HepG2 (cell line): ENCODE data around the gene OGFR. TPM values are rescaled to one million over a fixed set of nuclear protein-coding genes. Genes with fewer than 3 reads are reported as not detected.

Source experiments
- AHR ChIP-seq: IDR thresholded peaks from 2 replicates; pipeline ENCODE4 v1.6.1; 2018; ENCODE audit warnings: missing genetic modification reagents, missing compliant biosample characterization
- ARID2 ChIP-seq: sonication (generic); formaldehyde crosslinking; IDR thresholded peaks from 2 replicates; pipeline ENCODE4 v1.8.1; 2022; ENCODE audit warnings: mild to moderate bottlenecking, missing genetic modification reagents, borderline replicate concordance
- DMAP1 ChIP-seq: IDR thresholded peaks from 2 replicates; pipeline ENCODE4 v1.6.1; 2016
- HNRNPL ChIP-seq: fragments of 200-400 bp; formaldehyde crosslinking; IDR thresholded peaks from 2 replicates; pipeline ENCODE4 v1.6.1; 2017; ENCODE audit warnings: mild to moderate bottlenecking, low read depth, low read length
- IRF1 ChIP-seq: sonication (generic); formaldehyde crosslinking; IDR thresholded peaks from 2 replicates; pipeline ENCODE4 v1.4.0; 2020; ENCODE audit warnings: low read depth, mild to moderate bottlenecking, missing genetic modification reagents
- JDP2 ChIP-seq: sonication (generic); formaldehyde crosslinking; IDR thresholded peaks from 2 replicates; pipeline ENCODE4 v1.8.1; 2022; ENCODE audit warnings: missing genetic modification reagents, borderline replicate concordance
- SAFB2 ChIP-seq: sonication (generic); formaldehyde crosslinking; IDR thresholded peaks from 2 replicates; pipeline ENCODE4 v1.5.1; 2020; ENCODE audit warnings: missing genetic modification reagents, low read depth, mild to moderate bottlenecking, borderline replicate concordance
- TAF15 ChIP-seq: fragments of 200-400 bp; formaldehyde crosslinking; IDR thresholded peaks from one replicate; pipeline ENCODE4 v1.6.1; 2018; ENCODE audit warnings: mild to moderate bottlenecking, low read depth, low read length; ENCODE audit not compliant: poor library complexity, severe bottlenecking
- THRA ChIP-seq: sonication (generic); formaldehyde crosslinking; IDR thresholded peaks from 2 replicates; pipeline ENCODE4 v1.4.0; 2020; ENCODE audit warnings: missing genetic modification reagents, borderline replicate concordance
- TRAFD1 ChIP-seq: sonication (generic); formaldehyde crosslinking; IDR thresholded peaks from 2 replicates; pipeline ENCODE4 v1.5.1; 2020; ENCODE audit warnings: missing genetic modification reagents, mild to moderate bottlenecking, borderline replicate concordance
- ZBTB14 ChIP-seq: sonication (generic); formaldehyde crosslinking; IDR thresholded peaks from 2 replicates; pipeline ENCODE4 v1.4.0; 2020; ENCODE audit warnings: missing genetic modification reagents
- ZBTB44 ChIP-seq: sonication (generic); formaldehyde crosslinking; IDR thresholded peaks from 2 replicates; pipeline ENCODE4 v1.4.0; 2020; ENCODE audit warnings: missing genetic modification reagents
- ZFP91 ChIP-seq: sonication (generic); formaldehyde crosslinking; IDR thresholded peaks from 2 replicates; pipeline ENCODE4 v1.9.0; 2022; ENCODE audit warnings: missing genetic modification reagents, mild to moderate bottlenecking, borderline replicate concordance
- ZNF597 ChIP-seq: sonication (generic); formaldehyde crosslinking; IDR thresholded peaks from 2 replicates; pipeline ENCODE4 v1.5.0; 2020; ENCODE audit warnings: missing genetic modification reagents
- ZNF740 ChIP-seq: sonication (generic); formaldehyde crosslinking; IDR thresholded peaks from 2 replicates; pipeline ENCODE4 v1.4.0; 2020; ENCODE audit warnings: missing genetic modification reagents
- ZNF749 ChIP-seq: sonication (generic); formaldehyde crosslinking; IDR thresholded peaks from 2 replicates; pipeline ENCODE4 v1.8.0; 2022; ENCODE audit warnings: mild to moderate bottlenecking, missing genetic modification reagents, moderate library complexity, borderline replicate concordance
- ZNF766 ChIP-seq: sonication (generic); formaldehyde crosslinking; IDR thresholded peaks from 2 replicates; pipeline ENCODE4 v1.5.0; 2020; ENCODE audit warnings: missing genetic modification reagents, borderline replicate concordance
- polyA plus RNA-seq, 8 experiments: library from polyadenylated mRNA; depleted of rRNA in 3 of 8; stranded (reverse) in 7 of 8; unstranded in 1 of 8; fragments of >200 nt; fragmentation: Illumina TruSeq in 4 of 8; extraction: Trizol in 4 of 8; gene quantifications; 2 replicates each; pipeline versions ENCODE4 v1.2.1 to v1.2.3, GENCODE V29; 2011 to 2016; ENCODE audit warnings: low read depth in 4 of 8, missing spikeins in 1 of 8, mixed read lengths in 1 of 8; ENCODE audit not compliant: insufficient read depth in 1 of 8
- total RNA-seq, 5 experiments: library from RNA; depleted of rRNA; stranded (reverse); fragments of >200 nt; fragmentation: Illumina TruSeq; extraction: Trizol; gene quantifications; 2 replicates each; pipeline ENCODE4 v1.2.3, GENCODE V29; 2016; ENCODE audit warnings: low read depth in 1 of 5

The OGFR gene
- total and polyA plus RNA-seq, 2 of the 13 experiments (the other 11 are each of a cell fraction or from before 2014, with no cell fraction given) = 47.7 to 81.8 TPM

GRCh38 chr20:62816031-62816883 is 11.6 kb downstream of the OGFR start (continued):
- TF ChIP-seq ZBTB44 (CRISPR knock-in tag) = no peak
- 0 out of 2 replicates have a peak, but pooled peaks have one; percentile 40 for TF ChIP-seq ZNF766 (CRISPR knock-in tag)
- no peak for TF ChIP-seq JDP2 (CRISPR knock-in tag)
- TF ChIP-seq TRAFD1 (CRISPR knock-in tag) = no peak
- TF ChIP-seq ZBTB14 = no peak
- no peak for TF ChIP-seq IRF1 (CRISPR knock-in tag)
- no peak for TF ChIP-seq ARID2
- TF ChIP-seq ZNF597 (CRISPR knock-in tag) = no peak
- no peak for TF ChIP-seq AHR (CRISPR knock-in tag)
- no peak for TF ChIP-seq THRA
- TF ChIP-seq SAFB2 (CRISPR knock-in tag) = 0 out of 2 replicates have a peak, but pooled peaks have one; percentile 38
- TF ChIP-seq TAF15 = no peak
- TF ChIP-seq ZNF749 (CRISPR knock-in tag) = no peak
- no peak for TF ChIP-seq ZFP91 (CRISPR knock-in tag)
- TF ChIP-seq HNRNPL = 0 out of 2 replicates have a peak, but pooled peaks have one; percentile 26
- TF ChIP-seq ZNF740 (CRISPR knock-in tag) = no peak
- TF ChIP-seq DMAP1 (CRISPR knock-in tag) = no peak; the same call in 1 of the 2 replicates
